GM19467 (cell line): ENCODE measurements around the gene NAGPA.

Source experiments
- ATAC-seq: cut with Tn5 transposase; IDR thresholded peaks from one replicate; pipeline ENCODE4 v1.9.1; 2021; ENCODE audit warnings: mild to moderate bottlenecking, moderate library complexity; ENCODE audit not compliant: unreplicated experiment

NAGPA gene

GRCh38 chr16:5028950-5029475 lies 4.7 kb downstream of the NAGPA start:
- ATAC-seq = no peak

GRCh38 chr16:5027575-5028235 lies 6.0 kb downstream of the NAGPA start:
- no peak for ATAC-seq

- ATAC-seq = no peak
Measured at GRCh38 chr16:5027086-5027485, 6.6 kb downstream of the NAGPA start.

GRCh38 chr16:5026664-5027063 lies 7.1 kb downstream of the NAGPA start:
- ATAC-seq = no peak

GRCh38 chr16:5025171-5025632 lies 8.5 kb downstream of the NAGPA start:
- ATAC-seq = no peak

GRCh38 chr16:5024632-5025031 lies 9.1 kb downstream of the NAGPA start:
- ATAC-seq = no peak

GRCh38 chr16:5022521-5022920 lies 11.2 kb downstream of the NAGPA start:
- no peak for ATAC-seq

GRCh38 chr16:5020551-5020950 lies 13.2 kb downstream of the NAGPA start:
- ATAC-seq = no peak

- ATAC-seq = no peak
Measured at GRCh38 chr16:5019775-5020174, 14.0 kb downstream of the NAGPA start.

- no peak for ATAC-seq
Measured at GRCh38 chr16:5018793-5019192, 14.9 kb downstream of the NAGPA start.

GRCh38 chr16:5017678-5017969 lies 16.1 kb downstream of the NAGPA start:
- no peak for ATAC-seq

GRCh38 chr16:5016967-5017677 lies 16.6 kb downstream of the NAGPA start:
- no peak for ATAC-seq

- ATAC-seq = no peak
Measured at GRCh38 chr16:5015887-5016286, 17.8 kb downstream of the NAGPA start.

GRCh38 chr16:5015351-5015750 lies 18.4 kb downstream of the NAGPA start:
- ATAC-seq = no peak

- no peak for ATAC-seq
Measured at GRCh38 chr16:5012887-5013286, 20.8 kb downstream of the NAGPA start.

- no peak for ATAC-seq
Measured at GRCh38 chr16:5011637-5012036, 22.1 kb downstream of the NAGPA start.

GRCh38 chr16:5010576-5011329 lies 23.0 kb downstream of the NAGPA start:
- no peak for ATAC-seq

GRCh38 chr16:5008311-5008731 lies 25.4 kb downstream of the NAGPA start:
- ATAC-seq = no peak

- ATAC-seq = no peak
Measured at GRCh38 chr16:5007256-5007655, 26.5 kb downstream of the NAGPA start.

- ATAC-seq = no peak
Measured at GRCh38 chr16:5006348-5007193, 27.2 kb downstream of the NAGPA start.

GRCh38 chr16:5005916-5006315 lies 27.8 kb downstream of the NAGPA start:
- ATAC-seq = no peak
